Endodermal cell (in vitro differentiated cells): ENCODE results near the gene CES2. TPM values are rescaled to one million over a fixed set of nuclear protein-coding genes. Genes with fewer than 3 reads are reported as not detected.
"Not testable (repeated sequence)": the region's sequence is repeated elsewhere in the genome, so short reads cannot be mapped to it uniquely, and the experiment has no call there.

Experiments used
- DNase-seq: peaks from one replicate; pipeline ENCODE4 v3.0.0-alpha.2; 2017
- H3K27ac ChIP-seq: 2 replicates; pipeline ENCODE4 v1.5.1; 2013; ENCODE audit warnings: mild to moderate bottlenecking, low read depth, low read length, moderate library complexity
- H3K27me3 ChIP-seq: 2 replicates; pipeline ENCODE4 v1.6.1; 2013; ENCODE audit warnings: mild to moderate bottlenecking, low read length, moderate library complexity; ENCODE audit not compliant: insufficient read depth, control insufficient read depth, poor library complexity, severe bottlenecking
- H3K36me3 ChIP-seq: 2 replicates; pipeline ENCODE4 v1.7.0; 2013; ENCODE audit warnings: mild to moderate bottlenecking, low read length, moderate library complexity; ENCODE audit not compliant: control insufficient read depth, insufficient read depth
- H3K4me1 ChIP-seq: one replicate; pipeline ENCODE4 v1.7.0; 2013; ENCODE audit warnings: low read length; ENCODE audit not compliant: control insufficient read depth, insufficient read depth
- H3K4me3 ChIP-seq: 2 replicates; pipeline ENCODE4 v1.5.1; 2013; ENCODE audit warnings: mild to moderate bottlenecking, low read length, moderate library complexity
- H3K9ac ChIP-seq: 2 replicates; pipeline ENCODE4 v1.6.1; 2013; ENCODE audit warnings: mild to moderate bottlenecking, low read length, moderate library complexity; ENCODE audit not compliant: poor library complexity, severe bottlenecking; ENCODE audit errors: extremely low read depth
- H3K9me3 ChIP-seq: 2 replicates; pipeline ENCODE4 v1.6.1; 2013; ENCODE audit warnings: mild to moderate bottlenecking, low read length, moderate library complexity; ENCODE audit not compliant: control insufficient read depth
- H3K27ac Mint-ChIP-seq: 2 replicates; pipeline ENCODE4 v1.8.0; 2020; ENCODE audit warnings: mixed read lengths
- H3K27me3 Mint-ChIP-seq: 2 replicates; pipeline ENCODE4 v1.8.0; 2021; ENCODE audit warnings: mild to moderate bottlenecking, mixed read lengths; ENCODE audit not compliant: insufficient read depth
- H3K36me3 Mint-ChIP-seq: 2 replicates; pipeline ENCODE4 v1.8.0; 2020; ENCODE audit warnings: low read depth, mixed read lengths
- H3K4me1 Mint-ChIP-seq: 2 replicates; pipeline ENCODE4 v1.8.0; 2020; ENCODE audit warnings: mixed read lengths
- H3K4me3 Mint-ChIP-seq: 2 replicates; pipeline ENCODE4 v1.8.0; 2020; ENCODE audit warnings: mild to moderate bottlenecking, moderate library complexity, mixed read lengths
- H3K9me3 Mint-ChIP-seq: 2 replicates; pipeline ENCODE4 v1.8.0; 2020; ENCODE audit warnings: mild to moderate bottlenecking, mixed read lengths
- WGBS, 2 experiments: methylation state at CpG; one replicate each; pipeline versions ENCODE4 v1.1.5 to v1.1.7; 2013; ENCODE audit warnings: missing lambda C conversion rate in 2 of 2, mixed read lengths in 1 of 2; ENCODE audit not compliant: insufficient coverage in 1 of 2, insufficient read length in 1 of 2; 5-methylcytosine and 5-hydroxymethylcytosine counted together
- total RNA-seq, 2 donors: library from RNA; stranded (reverse); fragmentation: NEBNext Ultra II Directional in 1 of 2; extraction: Animal tissue kit (Norgen Biotek cat#: 25700) in 1 of 2; gene quantifications; 2 replicates in 1 of 2; 3 replicates in 1 of 2; pipeline ENCODE4 v1.2.1, GENCODE V29; 2021
- TF ChIP-seq, protein P1 (sequence below): fragments of 200-600 bp; sonication (generic); conservative IDR thresholded peaks from 2 replicates; pipeline ENCODE4 v1.5.0; 2021; ENCODE audit warnings: antibody characterized with exemption, mild to moderate bottlenecking

CES2 gene
- total RNA-seq, 2 donors from 2014 or later: 28.7 to 36.8 TPM

DNA sequence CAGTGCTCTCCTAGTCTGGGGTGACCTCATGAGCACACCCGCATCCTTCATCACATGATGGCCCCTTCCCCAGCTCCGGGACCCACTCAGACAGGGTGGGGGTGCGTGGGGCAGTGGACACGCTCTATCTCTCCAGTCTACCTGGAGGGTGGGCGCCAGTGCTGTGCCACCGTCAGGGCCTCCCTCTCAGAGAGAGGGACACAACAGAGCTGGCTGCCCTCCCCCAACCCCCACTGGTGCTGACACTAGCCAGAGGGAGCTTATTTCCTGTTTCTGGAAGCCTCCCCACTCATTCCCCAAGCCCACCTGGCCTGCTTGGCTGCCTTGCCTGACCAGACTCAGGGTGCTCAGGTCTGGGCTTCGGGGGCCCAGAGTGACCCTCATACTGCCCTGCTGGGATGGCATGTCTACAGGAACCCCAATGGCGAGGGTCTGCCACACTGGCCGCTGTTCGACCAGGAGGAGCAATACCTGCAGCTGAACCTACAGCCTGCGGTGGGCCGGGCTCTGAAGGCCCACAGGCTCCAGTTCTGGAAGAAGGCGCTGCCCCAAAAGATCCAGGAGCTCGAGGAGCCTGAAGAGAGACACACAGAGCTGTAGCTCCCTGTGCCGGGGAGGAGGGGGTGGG lies 8.2 kb downstream of the CES2 start:
- Mint-ChIP-seq H3K27me3 (peaks cover 6% of the 10 kb centered on the region), H3K9me3 (no peaks in the 10 kb centered on the region), H3K4me1 (no peaks in the 10 kb centered on the region), H3K4me3 (no peak overlapping the region), H3K36me3 (peaks cover 23% of the 10 kb centered on the region), H3K27ac (no peak overlapping the region)
- H3K27me3 ChIP-seq: peaks cover 14% of the 10 kb centered on the region
- no peaks in the 10 kb centered on the region for H3K4me1 ChIP-seq
- TF ChIP-seq, protein P1, sequence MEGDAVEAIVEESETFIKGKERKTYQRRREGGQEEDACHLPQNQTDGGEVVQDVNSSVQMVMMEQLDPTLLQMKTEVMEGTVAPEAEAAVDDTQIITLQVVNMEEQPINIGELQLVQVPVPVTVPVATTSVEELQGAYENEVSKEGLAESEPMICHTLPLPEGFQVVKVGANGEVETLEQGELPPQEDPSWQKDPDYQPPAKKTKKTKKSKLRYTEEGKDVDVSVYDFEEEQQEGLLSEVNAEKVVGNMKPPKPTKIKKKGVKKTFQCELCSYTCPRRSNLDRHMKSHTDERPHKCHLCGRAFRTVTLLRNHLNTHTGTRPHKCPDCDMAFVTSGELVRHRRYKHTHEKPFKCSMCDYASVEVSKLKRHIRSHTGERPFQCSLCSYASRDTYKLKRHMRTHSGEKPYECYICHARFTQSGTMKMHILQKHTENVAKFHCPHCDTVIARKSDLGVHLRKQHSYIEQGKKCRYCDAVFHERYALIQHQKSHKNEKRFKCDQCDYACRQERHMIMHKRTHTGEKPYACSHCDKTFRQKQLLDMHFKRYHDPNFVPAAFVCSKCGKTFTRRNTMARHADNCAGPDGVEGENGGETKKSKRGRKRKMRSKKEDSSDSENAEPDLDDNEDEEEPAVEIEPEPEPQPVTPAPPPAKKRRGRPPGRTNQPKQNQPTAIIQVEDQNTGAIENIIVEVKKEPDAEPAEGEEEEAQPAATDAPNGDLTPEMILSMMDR: no peak
- WGBS, 2 experiments: 95 to 100% methylated on average over 10 to 15 of the region's 15 CpGs
- no peak overlapping the region for H3K9ac ChIP-seq
- no peak overlapping the region for H3K4me3 ChIP-seq
- H3K36me3 ChIP-seq: peaks cover 26% of the 10 kb centered on the region
- no peak overlapping the region for H3K27ac ChIP-seq
- DNase-seq: no peak
- no peaks in the 10 kb centered on the region for H3K9me3 ChIP-seq

DNA sequence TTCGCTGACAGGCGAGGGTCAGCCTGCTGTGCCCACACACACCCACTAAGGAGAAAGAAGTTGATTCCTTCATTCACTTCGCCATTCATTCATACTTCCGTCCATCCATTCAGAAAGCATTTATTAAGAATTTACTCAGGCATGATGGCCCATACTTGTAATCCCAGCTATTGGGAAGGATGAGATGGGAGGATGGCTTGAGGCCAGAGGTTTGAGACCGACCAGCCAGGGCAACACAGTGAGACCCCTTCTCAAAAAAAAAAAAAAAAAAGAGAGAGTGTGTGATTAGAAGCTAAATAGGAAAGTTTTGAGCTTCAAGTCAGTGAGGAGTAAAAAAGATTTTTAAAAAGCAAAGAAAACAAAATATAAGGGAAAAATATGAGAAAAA lies 8.7 kb downstream of the CES2 start:
- Mint-ChIP-seq H3K4me3 (no peak overlapping the region), H3K27ac (no peak overlapping the region), H3K27me3 (peaks cover 9% of the 10 kb centered on the region), H3K9me3 (no peaks in the 10 kb centered on the region), H3K36me3 (peaks cover 23% of the 10 kb centered on the region), H3K4me1 (no peaks in the 10 kb centered on the region)
- 100% methylated on average over 3 of the region's 5 CpGs; no CpG with 5 or more reads in 1 of the 2 experiments for WGBS, 2 experiments
- Histone ChIP-seq H3K4me3 (no peak overlapping the region), H3K9ac (no peak overlapping the region), H3K27ac (no peak overlapping the region), H3K9me3 (no peaks in the 10 kb centered on the region), H3K4me1 (no peaks in the 10 kb centered on the region), H3K27me3 (peaks cover 19% of the 10 kb centered on the region), H3K36me3 (peaks cover 25% of the 10 kb centered on the region)
- no peak for DNase-seq
- TF ChIP-seq, protein P1: no peak

DNA sequence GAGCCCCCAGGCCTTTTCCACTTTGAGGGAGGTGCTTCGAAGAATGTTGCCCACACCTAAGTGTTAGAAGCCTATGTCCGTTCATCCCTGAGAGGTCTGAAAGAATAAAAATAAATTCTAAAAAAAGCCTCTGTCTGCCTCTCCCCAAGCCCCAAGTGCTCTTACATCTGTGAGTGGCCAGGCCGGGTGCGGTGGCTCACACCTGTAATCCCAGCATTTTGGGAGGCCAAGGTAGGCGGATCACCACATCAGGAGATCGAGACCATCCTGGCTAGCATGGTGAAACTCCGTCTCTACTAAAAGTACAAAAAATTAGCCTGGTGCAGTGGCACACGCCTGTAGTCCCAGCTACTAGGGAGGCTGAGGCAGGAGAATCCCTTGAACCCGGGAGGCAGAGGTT lies 9.7 kb downstream of the CES2 start:
- H3K4me1 ChIP-seq, H3K4me1 Mint-ChIP-seq, H3K9me3 ChIP-seq, H3K4me3 ChIP-seq, H3K27ac ChIP-seq, H3K4me3 Mint-ChIP-seq, H3K9ac ChIP-seq, H3K27ac Mint-ChIP-seq, H3K9me3 Mint-ChIP-seq, DNase-seq: not testable (repeated sequence)
- H3K36me3 Mint-ChIP-seq: peaks cover 23% of the 10 kb centered on the region
- 92 to 100% methylated on average over 7 to 9 of the region's 9 CpGs for WGBS, 2 experiments
- peaks cover 13% of the 10 kb centered on the region for H3K27me3 Mint-ChIP-seq
- Histone ChIP-seq H3K36me3 (peaks cover 16% of the 10 kb centered on the region), H3K27me3 (peaks cover 28% of the 10 kb centered on the region)

DNA sequence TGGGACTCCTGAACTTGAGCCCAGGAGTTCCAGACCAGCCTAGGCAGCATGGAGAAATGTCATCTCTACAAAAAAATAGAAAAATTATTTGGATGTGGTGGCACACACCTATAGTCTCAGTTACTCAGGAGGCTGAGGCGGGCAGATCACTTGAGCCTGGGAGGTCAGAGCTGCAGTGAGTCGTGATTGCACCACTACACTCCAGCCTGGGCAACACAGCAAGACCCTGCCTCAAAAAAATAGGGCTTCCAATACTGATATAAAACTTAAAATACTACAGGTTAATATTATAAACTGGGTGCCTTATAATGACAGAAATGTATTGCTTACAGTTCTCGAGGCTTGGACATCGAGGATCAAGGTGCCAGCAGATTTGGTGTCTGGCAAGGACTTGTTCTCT lies 10.6 kb downstream of the CES2 start:
- Histone ChIP-seq H3K27me3 (peaks cover 33% of the 10 kb centered on the region), H3K36me3 (peaks cover 9% of the 10 kb centered on the region)
- H3K27me3 Mint-ChIP-seq: peaks cover 13% of the 10 kb centered on the region

More for the DNA sequence above, 10.6 kb downstream of the CES2 start:
- Histone ChIP-seq H3K4me1 (no peaks in the 10 kb centered on the region), H3K9me3 (peaks cover under 1% of the 10 kb centered on the region), H3K27ac (no peak overlapping the region), H3K4me3 (no peak overlapping the region), H3K9ac (no peak overlapping the region)
- no peaks in the 10 kb centered on the region for H3K4me1 Mint-ChIP-seq
- H3K9me3 Mint-ChIP-seq: no peaks in the 10 kb centered on the region
- WGBS, 2 experiments: 90% methylated on average over 4 of the region's 4 CpGs
- peaks cover 23% of the 10 kb centered on the region for H3K36me3 Mint-ChIP-seq
- TF ChIP-seq, protein P1: no peak
- no peak overlapping the region for H3K27ac Mint-ChIP-seq
- no peak for DNase-seq
- H3K4me3 Mint-ChIP-seq: no peak overlapping the region
